ENCODE data around the gene FER. TPM values are rescaled to one million over a fixed set of nuclear protein-coding genes. Genes with fewer than 3 reads are reported as not detected.
"Not testable (repeated sequence)": the region's sequence is repeated elsewhere in the genome, so short reads cannot be mapped to it uniquely, and the experiment has no call there.

The FER gene
- total and polyA plus RNA-seq, 7 donors, result 1.2 to 36.7 (median 24.2) TPM

DNA sequence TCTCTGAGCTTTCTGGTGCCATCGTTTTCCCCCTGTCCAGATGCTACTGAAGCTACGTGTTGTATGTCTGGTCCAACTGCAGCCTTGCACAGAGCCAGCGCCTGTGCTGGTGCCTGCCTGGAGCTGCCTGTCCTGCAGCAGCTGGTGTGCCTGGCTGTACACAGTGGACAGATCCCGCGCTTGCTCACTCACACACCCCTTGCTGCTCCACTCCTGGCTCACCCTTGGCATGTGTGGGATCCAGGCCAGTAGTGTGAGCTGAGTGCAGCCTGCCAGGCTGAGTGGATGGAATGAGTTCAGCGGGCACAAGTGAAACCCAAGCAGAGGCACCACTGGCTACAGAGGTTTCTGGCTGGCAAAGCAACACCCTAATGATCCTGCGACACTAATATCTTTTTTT, 40.4 kb downstream of the FER start:
- Histone ChIP-seq H3K27me3 (no peaks in the 10 kb centered on the region), H3K36me3 (peaks cover 0 to 3% (median 0%) of the 10 kb centered on the region in 4 donors), H3K4me3 (no peak overlapping the region), H3K4me1 (peaks cover 0 to 31% (median 27%) of the 10 kb centered on the region in 4 donors), H3K27ac (peak overlapping the region in 3 of 4 donors; percentile 41 to 66 (median 45)), H3K9me3 (no peaks in the 10 kb centered on the region)
- intact Hi-C loops (cut with DNase I), result no loop called here
- 88 to 92% methylated on average over 7 of the region's 7 CpGs for WGBS, 2 donors
- DNase-seq, result peak; percentile 90
- TF ChIP-seq POLR2A (IDR thresholded peaks at IDR 0.05) (no peak), POLR2AphosphoS5 (IDR thresholded peaks at IDR 0.05) (peak in 2 of 4 donors; percentile 9 to 41), EP300 (IDR thresholded peaks at IDR 0.05) (no peak)
- TF ChIP-seq, protein P1, sequence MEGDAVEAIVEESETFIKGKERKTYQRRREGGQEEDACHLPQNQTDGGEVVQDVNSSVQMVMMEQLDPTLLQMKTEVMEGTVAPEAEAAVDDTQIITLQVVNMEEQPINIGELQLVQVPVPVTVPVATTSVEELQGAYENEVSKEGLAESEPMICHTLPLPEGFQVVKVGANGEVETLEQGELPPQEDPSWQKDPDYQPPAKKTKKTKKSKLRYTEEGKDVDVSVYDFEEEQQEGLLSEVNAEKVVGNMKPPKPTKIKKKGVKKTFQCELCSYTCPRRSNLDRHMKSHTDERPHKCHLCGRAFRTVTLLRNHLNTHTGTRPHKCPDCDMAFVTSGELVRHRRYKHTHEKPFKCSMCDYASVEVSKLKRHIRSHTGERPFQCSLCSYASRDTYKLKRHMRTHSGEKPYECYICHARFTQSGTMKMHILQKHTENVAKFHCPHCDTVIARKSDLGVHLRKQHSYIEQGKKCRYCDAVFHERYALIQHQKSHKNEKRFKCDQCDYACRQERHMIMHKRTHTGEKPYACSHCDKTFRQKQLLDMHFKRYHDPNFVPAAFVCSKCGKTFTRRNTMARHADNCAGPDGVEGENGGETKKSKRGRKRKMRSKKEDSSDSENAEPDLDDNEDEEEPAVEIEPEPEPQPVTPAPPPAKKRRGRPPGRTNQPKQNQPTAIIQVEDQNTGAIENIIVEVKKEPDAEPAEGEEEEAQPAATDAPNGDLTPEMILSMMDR (IDR thresholded peaks at IDR 0.05), result no peak

DNA sequence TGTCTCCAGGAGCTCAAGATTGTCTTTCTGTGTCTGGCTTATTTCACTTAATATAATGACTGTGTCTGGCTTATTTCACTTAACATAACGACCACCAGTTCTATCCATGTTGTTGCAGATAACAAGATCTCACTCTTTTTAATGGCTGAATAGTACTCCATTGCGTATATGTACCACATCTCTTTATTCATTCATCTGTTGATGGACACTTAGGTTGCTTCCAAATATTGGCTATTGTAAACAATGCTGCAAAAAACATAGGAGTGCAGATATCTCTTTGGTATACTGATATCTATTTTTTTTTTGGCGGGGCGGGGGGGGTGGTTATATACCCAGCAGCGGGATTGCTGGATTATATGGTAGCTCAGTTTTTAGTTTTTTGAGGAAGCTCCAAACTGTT, 45.5 kb downstream of the FER start:
- intact Hi-C loops (cut with DNase I), result no loop called here
- no peak for DNase-seq
- WGBS, 2 donors, result 95% methylated on average over 5 of the region's 5 CpGs
- Histone ChIP-seq H3K4me1 (peaks cover 0 to 11% (median 5%) of the 10 kb centered on the region in 4 donors), H3K4me3 (no peak overlapping the region), H3K9me3 (no peaks in the 10 kb centered on the region), H3K36me3 (no peaks in the 10 kb centered on the region), H3K27me3 (no peaks in the 10 kb centered on the region), H3K27ac (no peak overlapping the region)
- TF ChIP-seq, protein P1 (IDR thresholded peaks at IDR 0.05), result no peak
- TF ChIP-seq POLR2AphosphoS5 (IDR thresholded peaks at IDR 0.05) (no peak), EP300 (IDR thresholded peaks at IDR 0.05) (no peak), POLR2A (IDR thresholded peaks at IDR 0.05) (no peak)

DNA sequence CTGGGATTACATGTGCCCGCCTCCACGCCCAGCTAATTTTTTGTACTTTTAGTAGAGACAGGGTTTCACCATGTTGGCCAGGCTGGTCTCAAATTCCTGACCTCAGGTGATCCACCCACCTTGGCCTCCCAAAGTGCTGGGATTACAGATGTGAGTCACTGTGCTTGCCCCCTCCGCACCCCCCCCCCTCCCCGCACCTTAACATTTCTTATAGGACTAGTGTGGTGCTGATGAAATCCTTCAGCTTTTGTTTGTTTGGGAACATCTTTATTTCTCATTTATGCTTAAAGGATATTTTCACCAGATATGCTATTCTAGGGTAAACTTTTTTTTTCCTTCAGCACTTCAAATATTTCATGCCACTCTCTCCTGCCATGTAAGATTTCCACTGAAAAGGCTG, 46.7 kb downstream of the FER start:
- 96 to 97% methylated on average over 4 of the region's 4 CpGs for WGBS, 2 donors
- H3K4me3 ChIP-seq; intact Hi-C loops (cut with DNase I); H3K27ac ChIP-seq; H3K36me3 ChIP-seq; DNase-seq; H3K4me1 ChIP-seq; H3K9me3 ChIP-seq; H3K27me3 ChIP-seq: not testable (repeated sequence)

DNA sequence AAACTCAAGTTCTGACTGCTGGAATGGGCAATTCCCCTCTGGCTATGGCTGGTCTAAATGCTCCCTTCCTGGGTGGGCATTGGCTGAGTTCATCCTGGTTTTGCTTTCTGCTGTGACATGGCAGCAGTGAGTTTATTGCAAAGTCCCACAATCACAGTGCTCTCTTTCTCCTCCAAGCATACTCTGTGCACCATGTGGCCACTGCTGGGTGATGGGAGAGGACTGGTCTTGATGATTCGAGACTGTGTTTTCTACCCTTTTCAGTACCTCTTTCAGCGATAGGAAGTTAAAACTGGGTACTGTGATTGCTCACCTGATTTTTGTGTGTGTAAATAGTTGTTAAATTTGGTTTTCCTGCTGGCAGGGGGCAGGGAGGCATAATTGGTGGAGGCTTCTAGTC, 49.7 kb downstream of the FER start:
- Histone ChIP-seq H3K9me3 (no peaks in the 10 kb centered on the region), H3K27ac (no peak overlapping the region), H3K36me3 (no peaks in the 10 kb centered on the region), H3K27me3 (no peaks in the 10 kb centered on the region), H3K4me3 (no peak overlapping the region), H3K4me1 (no peaks in the 10 kb centered on the region)
- WGBS, 2 donors, result 80 to 84% methylated on average over 2 of the region's 2 CpGs
- DNase-seq, result no peak
- TF ChIP-seq POLR2AphosphoS5 (IDR thresholded peaks at IDR 0.05) (no peak), POLR2A (IDR thresholded peaks at IDR 0.05) (no peak), EP300 (IDR thresholded peaks at IDR 0.05) (no peak)
- TF ChIP-seq, protein P1 (IDR thresholded peaks at IDR 0.05), result no peak
- intact Hi-C loops (cut with DNase I), result no loop called here

DNA sequence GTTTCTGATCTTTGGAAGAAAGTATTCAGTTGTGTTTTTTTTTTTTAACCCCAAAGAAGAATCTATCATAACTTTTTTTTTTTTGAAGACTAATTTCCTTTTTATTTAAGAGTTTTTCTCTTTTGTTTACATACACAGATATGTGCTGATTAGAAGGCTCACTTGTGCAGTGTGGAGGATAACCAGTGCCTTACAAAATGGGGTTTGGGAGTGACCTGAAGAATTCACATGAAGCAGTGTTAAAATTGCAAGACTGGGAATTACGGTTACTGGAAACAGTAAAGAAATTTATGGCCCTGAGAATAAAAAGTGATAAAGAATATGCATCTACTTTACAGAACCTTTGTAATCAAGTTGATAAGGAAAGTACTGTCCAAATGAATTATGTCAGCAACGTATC, 50.3 kb downstream of the FER start:
- 38 to 61% methylated on average over 2 of the region's 2 CpGs for WGBS, 2 donors

More for the DNA sequence above, 50.3 kb downstream of the FER start:
- no peaks in the 10 kb centered on the region for H3K36me3 ChIP-seq
- TF ChIP-seq, protein P1 (IDR thresholded peaks at IDR 0.05), result no peak
- TF ChIP-seq EP300 (IDR thresholded peaks at IDR 0.05) (no peak), POLR2AphosphoS5 (IDR thresholded peaks at IDR 0.05) (no peak), POLR2A (IDR thresholded peaks at IDR 0.05) (no peak)
- no peak overlapping the region for H3K4me3 ChIP-seq
- intact Hi-C loops (cut with DNase I), result no loop called here
- no peaks in the 10 kb centered on the region for H3K9me3 ChIP-seq
- H3K27ac ChIP-seq, result no peak overlapping the region
- no peaks in the 10 kb centered on the region for H3K27me3 ChIP-seq
- no peaks in the 10 kb centered on the region for H3K4me1 ChIP-seq
- DNase-seq, result no peak
